ENCODE results near the gene ADAMTSL5. TPM values are rescaled to one million over a fixed set of nuclear protein-coding genes. Genes with fewer than 3 reads are reported as not detected.
"Not testable (repeated sequence)": the region's sequence is repeated elsewhere in the genome, so short reads cannot be mapped to it uniquely, and the experiment has no call there.

The ADAMTSL5 gene
- total RNA-seq, 1 experiment from 2014 or later = 0.57 TPM

DNA sequence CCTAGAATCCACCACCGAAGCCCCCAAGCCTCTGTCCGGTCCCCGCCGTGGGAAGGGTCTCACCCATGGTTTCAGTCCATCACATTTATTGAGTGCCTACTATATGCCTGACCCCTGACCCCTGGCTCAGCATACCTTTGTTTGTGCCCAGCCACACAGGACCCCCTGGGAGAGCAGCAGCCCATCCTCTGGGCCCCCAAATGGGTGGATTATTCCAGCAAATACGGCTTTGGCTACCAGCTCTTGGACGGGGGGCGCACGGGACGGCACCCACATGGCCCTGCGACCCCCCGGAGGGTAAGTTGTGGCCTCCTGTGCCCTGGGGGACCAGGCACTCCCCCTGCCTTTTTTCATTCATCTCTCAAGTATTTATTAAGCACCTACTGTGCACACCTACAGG lies 18.8 kb upstream of the ADAMTSL5 start:
- no peak for DNase-seq (ENCODE audit: extremely low read depth, low read depth)

- not testable (repeated sequence) for DNase-seq (ENCODE audit: extremely low read depth, low read depth)
Measured at GRCh38 chr19:1530856-1531255, 18.0 kb upstream of the ADAMTSL5 start.

- DNase-seq (ENCODE audit: extremely low read depth, low read depth) = no peak
Measured at GRCh38 chr19:1529430-1529816, 16.6 kb upstream of the ADAMTSL5 start.

DNA sequence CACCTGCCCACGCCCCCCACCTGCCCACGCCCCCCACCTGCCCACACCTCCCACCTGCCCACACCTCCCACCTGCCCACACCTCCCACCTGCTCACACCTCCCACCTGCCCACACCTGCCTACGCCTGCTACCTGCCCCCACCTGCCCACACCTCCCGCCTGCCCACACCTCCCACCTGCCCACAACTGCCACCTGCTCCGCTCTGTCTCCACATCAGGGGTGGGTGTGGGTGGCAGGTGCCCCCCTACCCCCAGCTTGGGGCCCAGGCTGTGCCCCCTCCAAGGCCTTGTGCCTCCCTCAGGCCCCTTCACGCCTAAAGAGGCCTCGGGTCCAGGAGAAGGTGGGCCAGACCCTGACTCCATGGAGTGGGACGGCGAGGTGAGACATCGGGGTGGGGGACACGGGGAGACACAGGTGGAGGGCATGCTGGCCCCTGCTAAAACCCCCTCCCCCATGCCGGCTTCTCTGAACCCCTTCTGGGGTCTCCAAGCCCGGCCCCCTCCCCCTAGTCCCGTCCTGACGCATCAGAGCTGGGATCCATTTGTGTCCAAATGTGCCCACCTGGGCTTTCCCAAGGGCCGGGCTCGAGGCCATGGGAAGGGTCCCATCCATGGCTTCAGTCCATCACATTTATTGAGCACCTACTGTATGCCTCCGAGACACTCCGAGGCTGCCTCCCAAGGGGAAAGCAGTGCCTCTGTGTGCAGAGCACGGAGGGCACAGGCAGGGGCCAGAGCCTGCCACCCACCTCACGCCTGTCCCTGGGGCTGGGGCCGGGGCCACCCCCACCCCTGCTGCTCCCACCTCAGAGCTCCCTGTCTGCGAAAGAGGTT lies 16.0 kb upstream of the ADAMTSL5 start:
- DNase-seq (ENCODE audit: extremely low read depth, low read depth) = no peak

GRCh38 chr19:1527650-1528309 lies 15.0 kb upstream of the ADAMTSL5 start:
- DNase-seq (ENCODE audit: extremely low read depth, low read depth) = no peak

GRCh38 chr19:1526979-1527649 lies 14.3 kb upstream of the ADAMTSL5 start:
- DNase-seq (ENCODE audit: extremely low read depth, low read depth) = no peak

DNA sequence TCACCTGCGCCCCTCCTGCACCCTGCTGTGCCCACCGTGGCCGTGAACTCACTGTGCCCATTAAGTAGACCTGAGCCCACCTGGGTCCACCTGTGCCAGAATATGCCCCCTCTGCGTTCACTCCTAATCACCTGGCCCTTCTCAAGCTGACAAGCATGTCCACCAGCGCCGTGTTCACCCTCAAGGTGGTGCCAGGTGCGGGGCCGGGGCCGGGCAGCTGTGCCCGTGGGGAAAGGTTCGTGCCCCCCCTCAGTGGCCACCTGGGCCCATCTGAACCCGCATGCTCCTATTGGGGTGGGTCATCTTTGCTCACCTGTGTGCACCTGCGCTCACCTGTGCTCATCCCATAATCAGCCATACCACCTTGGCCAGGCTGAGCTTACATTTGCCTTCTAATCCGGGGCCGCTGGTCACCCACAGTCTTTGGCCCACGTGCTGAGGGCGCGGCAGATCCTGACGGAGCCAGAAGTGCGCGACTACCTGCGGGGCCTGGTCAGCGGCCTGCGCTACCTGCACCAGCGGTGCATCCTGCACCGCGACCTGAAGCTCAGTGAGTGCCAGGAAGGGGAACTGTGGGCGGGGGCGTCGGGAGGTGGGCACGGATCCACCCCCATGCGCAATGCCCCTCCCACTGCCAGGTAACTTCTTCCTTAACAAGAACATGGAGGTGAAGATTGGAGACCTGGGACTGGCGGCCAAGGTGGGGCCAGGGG lies 13.4 kb upstream of the ADAMTSL5 start:
- no peak for DNase-seq (ENCODE audit: extremely low read depth, low read depth)

- no peak for DNase-seq (ENCODE audit: extremely low read depth, low read depth)
Measured at GRCh38 chr19:1525343-1525742, 12.5 kb upstream of the ADAMTSL5 start.

GRCh38 chr19:1524972-1525325 lies 12.1 kb upstream of the ADAMTSL5 start:
- no peak for DNase-seq (ENCODE audit: extremely low read depth, low read depth)

- no peak for DNase-seq (ENCODE audit: extremely low read depth, low read depth)
Measured at GRCh38 chr19:1524287-1524971, 11.6 kb upstream of the ADAMTSL5 start.

GRCh38 chr19:1523412-1524286 lies 10.8 kb upstream of the ADAMTSL5 start, which contains the start of gene PLK5:
Gene PLK5, plus strand, starts transcription at chr19:1524077. Its CDS starts 2,920 bp downstream, at chr19:1526997.
- DNase-seq (ENCODE audit: extremely low read depth, low read depth) = no peak

DNA sequence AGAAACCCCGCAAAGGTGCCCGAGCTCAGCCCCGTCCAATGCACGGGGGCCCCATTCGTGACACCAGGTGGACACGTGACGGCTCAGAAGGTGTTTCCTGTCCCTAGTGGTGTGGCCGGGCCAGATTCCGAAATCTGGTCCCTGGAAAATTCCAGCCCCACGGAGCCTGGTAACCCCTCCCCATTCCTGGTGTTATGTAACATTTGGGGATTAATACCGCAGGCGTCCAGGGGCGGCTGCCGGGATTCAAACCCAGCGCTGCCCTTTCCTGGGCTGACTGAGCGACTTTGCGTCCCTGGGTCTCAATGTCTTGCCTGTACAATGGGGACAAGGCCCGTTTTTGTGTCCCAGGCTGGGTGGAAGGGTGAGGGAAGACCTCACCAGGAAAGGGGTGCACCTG lies 10.0 kb upstream of the ADAMTSL5 start:
- no peak for DNase-seq (ENCODE audit: extremely low read depth, low read depth)

- no peak for DNase-seq (ENCODE audit: extremely low read depth, low read depth)
Measured at GRCh38 chr19:1522061-1522460, 9.2 kb upstream of the ADAMTSL5 start.

GRCh38 chr19:1521636-1522035 lies 8.8 kb upstream of the ADAMTSL5 start:
- DNase-seq (ENCODE audit: extremely low read depth, low read depth) = no peak

DNA sequence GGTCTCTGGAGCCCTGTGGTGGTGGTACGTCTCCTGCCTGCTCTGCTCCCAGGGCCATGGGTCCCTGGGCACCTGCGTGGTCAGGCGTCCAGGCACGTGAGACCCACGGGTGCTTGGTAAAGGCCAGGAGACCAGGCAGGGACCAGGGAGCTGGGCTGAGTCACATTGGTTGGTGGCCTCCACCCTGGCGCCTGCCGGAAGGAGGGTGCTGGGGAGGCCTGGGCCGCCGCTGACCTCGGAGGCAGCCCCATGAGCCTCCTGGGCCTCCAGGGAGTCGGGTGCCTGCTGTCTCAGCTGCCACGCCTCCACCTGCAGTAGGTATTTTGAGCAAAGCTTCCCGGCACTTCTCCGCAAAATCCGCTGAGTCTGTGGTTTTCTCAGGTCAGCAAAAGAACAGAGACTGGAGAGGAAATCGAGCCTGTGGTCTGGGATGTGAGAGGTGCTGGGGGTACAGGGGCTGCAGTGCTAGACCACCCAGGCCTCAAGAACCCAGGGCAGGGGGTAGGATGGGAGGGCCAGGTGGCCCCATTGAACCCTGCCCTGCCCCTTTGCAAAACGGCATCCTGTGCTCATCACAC lies 7.5 kb upstream of the ADAMTSL5 start:
- DNase-seq (ENCODE audit: extremely low read depth, low read depth) = no peak

DNA sequence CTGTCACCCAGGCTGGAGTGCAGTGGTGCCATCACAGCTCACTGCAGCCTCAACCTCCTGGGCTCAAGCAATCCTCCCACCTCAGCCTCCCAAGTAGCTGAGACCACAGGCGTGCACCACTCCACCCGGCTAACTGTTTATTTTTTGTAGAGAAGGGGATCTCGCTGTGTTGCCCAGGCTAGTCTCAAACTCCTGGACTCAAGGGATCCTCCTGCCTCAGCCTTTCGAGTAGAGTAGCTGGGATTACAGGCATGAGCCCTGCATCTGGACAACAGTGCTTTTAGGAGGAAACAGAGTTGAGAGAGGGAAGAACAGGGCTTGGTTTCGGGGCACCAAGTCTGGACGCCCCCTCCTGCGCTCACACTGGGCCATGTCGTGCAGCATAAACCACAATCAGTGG lies 7.0 kb upstream of the ADAMTSL5 start:
- not testable (repeated sequence) for DNase-seq (ENCODE audit: extremely low read depth, low read depth)

DNA sequence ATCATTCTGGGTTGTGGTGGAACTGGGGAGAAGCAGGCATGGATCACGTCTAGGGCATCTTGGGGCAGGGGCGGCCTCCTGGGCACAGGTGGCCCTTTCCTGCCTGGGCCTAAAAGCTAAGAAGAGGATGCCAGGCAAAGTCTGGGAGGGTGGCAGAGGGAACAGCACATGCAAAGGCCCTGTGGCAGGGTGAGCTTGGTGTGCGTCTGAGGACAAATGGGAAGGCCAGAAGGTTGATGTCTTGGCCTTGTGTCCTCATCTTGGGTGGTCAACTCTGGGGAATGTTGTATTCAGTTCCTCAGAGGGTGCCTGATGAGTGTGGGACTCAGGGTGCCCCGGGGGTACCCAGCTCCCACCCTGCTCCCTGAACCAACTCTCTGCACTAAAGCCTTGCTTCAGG lies 5.7 kb upstream of the ADAMTSL5 start:
- DNase-seq (ENCODE audit: extremely low read depth, low read depth) = no peak

GRCh38 chr19:1516395-1516753 lies 3.6 kb upstream of the ADAMTSL5 start:
- no peak for DNase-seq (ENCODE audit: extremely low read depth, low read depth)
